Activated gamma-delta T cell treated with Interleukin-2 at 50 U/mL for 16 hours (primary cell): ENCODE data around the gene COQ2.
"Not testable (repeated sequence)": the region's sequence is repeated elsewhere in the genome, so short reads cannot be mapped to it uniquely, and the experiment has no call there.

Experiments used
- DNase-seq: peaks from one replicate; pipeline ENCODE4 v3.0.0-alpha.2; 2020

Gene COQ2

DNA sequence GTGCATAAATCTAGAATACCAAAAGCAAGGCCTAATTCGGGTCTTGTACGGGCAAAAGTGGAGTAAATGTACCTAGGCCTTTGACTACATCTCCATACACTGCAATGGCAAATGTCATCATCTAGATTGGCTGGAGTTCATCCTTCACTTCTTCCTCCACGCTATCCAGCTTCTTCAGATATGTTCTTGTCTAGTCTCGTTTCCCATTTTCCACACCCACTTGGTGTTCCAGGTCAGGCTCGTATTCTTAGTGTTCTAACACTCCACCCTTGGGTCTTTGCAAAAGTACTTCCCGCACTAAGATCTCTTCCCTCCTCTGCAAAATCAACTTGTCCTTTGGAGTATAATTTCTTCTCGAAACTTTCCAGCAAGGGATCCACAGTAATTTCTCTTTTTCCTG lies 1.4 kb downstream of the COQ2 start:
- no peak for DNase-seq

DNA sequence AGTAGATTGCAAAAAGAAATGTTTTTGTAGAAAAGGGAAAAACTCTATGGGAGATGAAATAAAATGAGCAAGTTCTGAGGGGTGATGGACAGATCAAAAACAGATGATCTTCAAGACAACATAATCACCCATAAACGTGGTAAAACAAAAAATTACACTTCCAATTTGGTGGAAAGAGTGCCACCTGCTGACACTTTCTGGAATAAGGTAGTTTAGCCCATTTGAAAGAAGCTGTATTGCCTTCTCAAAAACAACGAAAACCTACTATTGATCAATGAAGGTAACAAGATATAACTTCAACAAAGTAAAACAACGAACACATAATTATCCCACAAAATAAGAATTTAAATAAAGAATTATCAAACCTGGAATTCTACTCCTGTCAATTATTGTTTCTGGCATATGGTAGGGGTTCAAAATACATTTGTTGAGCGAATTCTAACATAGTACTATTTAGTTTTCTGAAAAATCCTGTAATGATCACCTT lies 2.5 kb downstream of the COQ2 start:
- DNase-seq, result peak; percentile 56

DNA sequence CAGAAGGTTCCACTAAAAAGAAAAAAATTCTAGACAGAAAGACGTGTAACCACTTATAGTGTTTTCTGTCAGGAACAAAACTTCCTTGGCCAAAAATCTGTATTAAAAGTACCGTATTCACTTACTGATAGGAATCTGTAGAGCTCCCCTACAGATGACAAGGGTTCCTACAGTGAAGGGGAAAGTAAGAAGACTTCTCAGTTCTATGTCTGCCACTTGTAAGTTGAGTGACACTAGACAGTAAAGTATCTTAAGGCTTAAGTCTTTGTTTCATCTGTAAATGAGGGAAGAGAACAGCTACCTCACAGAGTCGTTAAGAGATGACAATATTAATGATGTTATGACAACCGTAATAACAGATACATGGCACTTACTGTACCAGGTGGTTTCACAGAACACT lies 3.3 kb downstream of the COQ2 start:
- no peak for DNase-seq

DNA sequence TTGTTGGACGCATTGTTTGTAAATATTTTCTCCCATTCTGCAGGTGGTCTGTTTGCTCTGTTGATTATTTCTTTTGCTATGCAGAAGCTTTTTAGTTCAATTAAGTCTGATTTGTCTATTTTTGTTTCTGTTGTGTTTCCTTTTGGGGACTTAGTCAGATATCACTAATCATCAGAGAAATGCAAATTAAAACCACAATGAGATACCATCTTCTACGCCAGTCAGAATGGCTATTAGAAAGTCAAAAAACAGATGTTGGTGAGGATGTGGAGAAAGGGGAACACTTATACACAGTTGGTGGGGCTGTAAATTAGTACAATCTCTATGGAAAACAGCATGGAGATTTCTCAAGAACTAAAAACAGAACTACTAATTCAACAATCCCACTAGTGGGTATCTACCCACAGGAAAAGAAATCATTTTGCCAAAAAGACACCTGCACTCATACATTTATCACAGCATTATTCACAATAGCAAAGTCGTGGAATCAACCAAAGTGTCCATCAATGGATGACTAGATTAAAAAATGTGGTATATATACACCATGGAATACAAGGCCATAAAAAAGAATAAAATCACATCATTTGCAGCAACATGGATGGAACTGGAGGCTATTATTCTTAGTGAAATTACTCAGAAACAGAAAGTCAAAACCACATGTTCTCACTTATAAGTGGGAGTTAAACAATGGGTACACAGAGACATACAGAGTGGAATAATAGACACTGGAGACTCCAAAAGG lies 8.1 kb downstream of the COQ2 start:
- DNase-seq, result no peak

DNA sequence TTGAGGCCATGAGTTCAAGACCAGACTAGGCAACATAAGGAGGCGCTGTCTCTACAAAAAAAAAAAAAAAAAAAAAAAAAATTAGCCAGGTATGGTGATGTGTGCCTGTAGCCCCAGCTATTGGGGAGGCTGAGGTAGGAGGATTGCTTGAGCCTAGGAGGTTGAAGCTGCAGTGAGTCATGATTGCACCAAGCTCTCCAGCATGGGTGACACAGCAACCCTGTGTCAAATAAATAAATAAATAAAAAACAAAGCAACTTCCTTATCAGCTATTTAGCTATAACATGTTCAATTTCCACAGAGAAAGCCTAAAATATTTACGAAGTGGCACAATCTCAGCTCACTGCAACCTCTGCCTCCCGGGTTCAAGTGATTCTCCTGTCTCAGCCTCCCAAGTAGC lies 10.7 kb downstream of the COQ2 start:
- DNase-seq, result not testable (repeated sequence)

DNA sequence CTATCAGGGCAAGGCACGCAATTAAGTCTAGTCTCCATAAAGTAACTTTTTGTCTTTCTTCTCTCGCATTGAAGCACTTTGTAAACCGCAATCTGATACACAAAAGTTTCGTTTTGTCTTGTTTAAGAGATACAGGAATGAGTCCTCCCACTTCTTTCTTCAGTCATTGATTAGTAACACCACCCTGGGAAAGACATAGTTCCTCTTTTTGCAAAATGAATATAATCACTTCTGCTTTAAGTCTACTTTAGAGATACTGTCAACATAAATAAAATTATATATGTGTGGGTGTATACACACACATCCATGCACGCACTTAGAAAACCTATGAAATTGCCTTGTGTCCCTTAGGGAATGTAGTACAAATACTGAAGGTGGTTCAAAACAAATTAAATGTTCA lies 11.7 kb downstream of the COQ2 start:
- DNase-seq, result no peak

DNA sequence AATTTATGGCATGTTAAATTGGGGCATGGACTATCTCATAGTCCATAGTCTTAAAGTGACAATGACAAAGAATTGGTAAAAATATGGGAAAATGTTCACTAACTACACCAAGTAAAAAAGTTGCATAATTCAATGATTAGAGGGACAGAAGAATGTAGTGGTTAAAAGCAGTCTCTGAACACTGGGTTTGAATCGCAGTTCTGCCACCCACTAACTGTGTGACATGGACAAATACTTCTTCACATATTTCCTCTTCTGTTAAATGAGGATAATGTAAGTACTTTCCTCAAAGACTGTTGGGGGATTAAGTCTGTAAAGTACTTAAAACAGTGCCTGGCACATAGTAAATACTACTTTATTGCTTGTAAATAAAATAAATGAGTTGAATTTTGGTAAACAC lies 15.3 kb downstream of the COQ2 start:
- no peak for DNase-seq

DNA sequence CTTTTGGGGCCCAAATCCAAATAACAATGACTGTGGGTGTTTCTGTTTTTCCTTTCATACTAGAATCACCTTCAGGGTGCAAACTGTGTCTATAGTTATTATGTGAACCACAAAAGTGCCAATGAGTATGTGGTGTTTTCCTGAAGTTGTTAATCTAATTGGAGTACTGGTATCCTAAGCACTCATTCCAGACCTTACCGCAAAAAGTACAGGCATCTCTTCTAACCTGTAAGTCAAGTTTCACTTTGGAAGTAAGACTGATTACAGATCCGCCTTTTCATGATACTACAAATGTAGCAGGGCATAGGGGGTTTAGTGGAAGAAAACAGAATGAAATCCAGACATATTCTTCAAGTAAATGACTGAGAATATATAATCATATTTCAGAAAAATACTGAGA lies 16.1 kb downstream of the COQ2 start:
- DNase-seq, result no peak

DNA sequence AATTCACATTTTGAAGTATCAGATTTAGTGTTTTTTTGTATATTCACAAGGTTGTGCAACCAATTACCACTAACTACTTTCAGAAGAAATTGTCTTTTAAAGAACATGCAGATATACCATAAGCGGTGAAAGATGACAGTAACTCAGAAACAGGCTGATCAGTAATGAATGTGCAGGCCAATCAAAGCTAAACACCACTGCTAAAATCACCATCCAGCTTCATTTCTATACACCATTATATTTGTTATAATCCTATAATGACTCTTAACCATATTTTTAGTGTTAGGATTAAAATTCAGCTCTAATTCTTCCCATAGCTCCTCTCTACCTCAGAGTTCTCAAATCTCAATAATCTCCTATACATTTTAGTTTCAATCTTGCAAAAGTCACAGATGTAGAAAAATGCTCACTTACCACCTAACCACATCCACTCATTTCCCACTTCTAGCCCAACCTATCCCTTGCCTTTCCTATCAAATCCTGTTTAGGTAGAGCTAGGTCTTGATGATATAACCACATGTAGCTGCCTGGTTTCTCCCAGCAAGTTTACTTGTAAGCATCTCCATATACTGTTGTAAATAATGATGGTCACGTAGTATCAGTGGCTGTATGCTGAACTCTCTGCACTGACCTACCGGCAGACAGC lies 16.6 kb downstream of the COQ2 start:
- no peak for DNase-seq

DNA sequence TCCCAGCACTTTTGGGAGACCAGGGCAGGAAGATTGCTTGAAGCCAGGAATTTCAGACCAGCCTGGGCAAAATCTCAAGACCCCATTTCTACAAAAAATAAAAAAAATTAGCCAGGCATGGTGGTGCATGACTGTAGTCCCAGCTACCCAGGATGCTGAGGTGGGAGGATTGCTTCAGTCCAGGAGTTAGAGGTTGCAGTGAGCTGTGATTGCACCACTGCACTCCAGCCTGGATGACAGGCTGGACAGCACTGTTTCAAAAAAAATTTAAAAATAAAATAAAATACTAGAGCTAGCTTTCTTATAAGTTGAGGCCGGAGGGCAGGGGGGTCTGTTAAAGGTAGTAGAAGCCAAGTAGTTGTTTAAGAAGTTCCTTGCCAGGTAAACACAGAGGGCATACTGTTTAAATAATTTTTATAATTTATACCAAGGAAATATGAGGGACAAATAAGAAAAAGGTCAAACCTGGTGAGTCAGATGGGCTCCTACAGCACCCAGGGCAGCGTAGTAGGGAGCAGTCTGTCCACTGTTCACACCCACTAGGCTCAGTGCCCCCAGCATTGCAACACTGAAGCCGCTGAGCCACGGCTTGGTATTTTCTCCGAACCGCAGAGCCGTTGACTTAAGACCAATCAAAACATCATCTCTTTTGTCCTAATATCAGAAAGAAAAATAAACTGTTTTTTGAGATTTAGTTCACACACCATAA lies 17.3 kb downstream of the COQ2 start:
- no peak for DNase-seq

DNA sequence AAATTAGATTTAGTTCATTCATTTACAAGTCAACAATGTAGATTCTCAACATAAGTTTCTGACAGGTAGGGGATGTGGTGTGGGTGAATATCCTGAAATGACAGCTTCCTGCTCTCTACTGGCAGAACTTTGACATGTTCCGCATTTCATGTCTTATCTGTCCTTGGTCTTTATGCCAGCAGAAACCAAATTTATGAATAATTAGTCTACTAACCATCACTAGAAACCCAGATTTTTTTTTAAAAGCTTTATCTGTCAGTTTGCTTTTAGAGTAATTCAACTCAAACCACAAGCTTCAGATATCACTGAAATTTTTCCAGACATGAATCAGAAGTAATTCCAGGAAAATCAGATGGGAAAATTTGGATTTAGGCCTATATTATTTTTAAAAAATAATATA lies 17.9 kb downstream of the COQ2 start:
- no peak for DNase-seq

DNA sequence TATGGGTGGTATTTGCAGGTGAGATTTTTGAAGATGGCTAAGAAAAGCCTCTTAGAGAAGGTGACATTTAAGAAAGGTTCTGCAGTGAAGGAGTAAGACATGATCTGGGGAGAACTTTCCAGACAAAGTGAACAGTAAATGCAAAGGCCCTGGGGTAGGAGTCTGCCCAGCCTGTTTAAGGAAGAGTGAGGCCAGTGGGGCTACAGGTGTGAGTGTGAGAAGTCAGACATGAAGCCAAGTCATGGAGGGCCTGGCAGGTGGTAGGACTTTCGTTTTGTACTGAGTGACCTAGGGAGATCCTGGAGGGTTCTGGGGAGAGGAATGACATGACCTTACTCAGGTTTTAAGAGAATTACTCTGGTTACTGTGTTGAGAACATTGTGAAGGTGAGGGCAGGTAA lies 21.5 kb downstream of the COQ2 start:
- no peak for DNase-seq

DNA sequence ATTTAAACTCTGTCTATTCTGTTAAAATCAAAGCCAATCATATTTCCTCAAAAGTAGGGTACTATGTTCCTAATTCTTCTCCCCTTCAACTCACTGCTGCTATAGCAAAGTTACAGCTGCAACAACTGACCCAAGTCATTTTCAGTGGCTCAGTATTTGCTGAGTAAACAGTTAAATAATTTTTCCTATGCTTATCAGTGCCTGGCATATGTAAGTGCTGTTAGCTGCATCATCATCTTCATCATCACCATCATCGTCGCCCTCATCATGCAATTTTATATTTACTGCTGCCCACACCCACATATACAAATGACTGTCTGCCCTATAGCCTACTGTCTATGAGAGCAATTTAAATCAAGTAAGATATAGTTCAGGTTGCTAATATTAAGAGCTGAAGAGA lies 21.9 kb downstream of the COQ2 start:
- DNase-seq, result no peak

DNA sequence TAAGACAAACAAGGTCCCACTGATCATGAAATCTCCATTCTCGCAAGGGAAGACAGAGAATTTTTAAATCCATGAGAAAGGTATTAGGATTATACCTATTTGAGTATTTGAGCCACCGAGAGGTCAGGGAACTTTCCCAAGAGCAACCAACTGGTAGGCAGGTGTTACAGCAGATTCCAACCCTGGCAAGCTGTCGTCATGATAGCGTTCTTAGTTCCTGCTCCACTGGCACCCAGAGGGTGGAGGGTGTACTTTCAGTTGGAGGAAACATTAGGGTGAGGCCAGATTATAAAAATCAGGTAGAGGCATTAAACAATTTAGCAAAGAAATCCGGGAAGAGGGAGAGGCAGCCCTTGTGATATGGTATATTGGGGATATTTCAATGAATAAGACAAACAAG lies 23.3 kb downstream of the COQ2 start:
- DNase-seq, result no peak

DNA sequence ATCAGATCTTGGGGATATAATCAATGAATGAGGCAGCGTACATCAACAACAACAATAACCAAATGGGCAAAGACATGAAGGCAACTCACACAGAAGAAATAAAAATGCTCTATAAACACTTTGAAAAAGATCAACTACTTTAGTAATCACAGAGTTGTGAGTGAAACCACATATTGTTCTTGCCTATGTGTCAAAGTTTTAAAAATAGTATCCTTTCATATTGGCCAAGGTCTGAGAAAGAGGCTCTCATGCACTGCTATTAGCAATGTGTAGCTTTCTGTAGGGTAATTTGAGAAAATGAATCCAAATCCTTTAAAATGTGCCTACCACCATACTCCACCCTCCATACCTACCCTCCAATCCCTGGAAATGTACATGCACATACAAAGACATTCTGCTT lies 25.0 kb downstream of the COQ2 start:
- no peak for DNase-seq

DNA sequence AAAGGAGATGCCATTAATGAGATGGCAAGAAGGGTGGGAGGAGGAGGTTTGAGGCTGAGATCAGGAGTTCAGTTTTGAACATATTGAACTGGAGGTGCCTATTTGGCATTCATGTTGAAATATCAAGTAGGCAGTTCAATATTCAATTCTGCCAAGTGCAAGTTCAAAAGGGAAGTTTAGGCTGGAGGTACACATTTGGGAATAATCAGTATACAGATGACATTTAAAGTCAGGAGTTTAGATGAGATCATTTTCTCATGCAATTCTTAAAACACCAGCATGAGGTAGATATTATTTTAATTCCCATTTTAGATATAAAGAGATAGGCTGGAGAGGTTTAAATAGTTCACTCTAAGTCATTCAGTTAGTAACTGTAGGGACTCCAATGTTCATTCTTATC lies 26.1 kb downstream of the COQ2 start:
- no peak for DNase-seq

DNA sequence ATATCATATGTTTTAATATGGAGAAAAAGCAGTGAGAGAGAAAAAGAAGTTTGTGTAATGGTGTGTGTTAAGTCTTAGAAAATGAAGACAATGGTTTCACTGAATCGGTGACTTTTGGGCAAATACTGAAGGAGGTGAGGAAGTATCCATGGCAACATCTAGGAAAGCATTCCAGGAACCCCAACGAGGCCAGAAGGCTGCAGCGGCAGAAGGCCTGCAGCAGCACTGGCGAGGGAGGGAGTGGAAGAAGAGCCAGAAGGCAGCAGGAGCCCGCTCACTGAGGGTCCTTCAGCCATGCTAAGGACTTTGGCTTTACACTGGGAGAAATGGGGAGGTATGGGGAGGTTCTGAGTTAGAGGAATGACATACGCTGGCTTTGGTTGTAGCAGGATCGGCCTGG lies 26.8 kb downstream of the COQ2 start:
- DNase-seq, result no peak

DNA sequence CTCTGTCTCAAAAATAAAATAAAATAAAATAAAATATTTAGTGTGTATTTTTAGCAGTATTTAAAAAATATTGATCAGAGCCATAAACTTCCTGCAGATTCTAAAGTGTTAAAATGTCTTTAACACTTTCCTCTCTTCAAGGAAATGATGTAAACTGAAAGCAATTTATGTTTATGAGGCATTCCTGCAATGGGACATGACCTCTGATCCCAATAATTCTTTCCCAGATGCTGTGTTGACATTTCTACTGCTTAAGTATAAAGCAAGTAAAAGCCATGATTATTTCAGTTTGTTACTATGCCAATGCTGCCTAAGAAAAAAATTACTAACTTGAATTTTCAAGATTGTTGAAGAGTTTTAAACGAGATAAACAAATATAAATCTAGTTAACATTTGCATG lies 29.0 kb downstream of the COQ2 start:
- no peak for DNase-seq

DNA sequence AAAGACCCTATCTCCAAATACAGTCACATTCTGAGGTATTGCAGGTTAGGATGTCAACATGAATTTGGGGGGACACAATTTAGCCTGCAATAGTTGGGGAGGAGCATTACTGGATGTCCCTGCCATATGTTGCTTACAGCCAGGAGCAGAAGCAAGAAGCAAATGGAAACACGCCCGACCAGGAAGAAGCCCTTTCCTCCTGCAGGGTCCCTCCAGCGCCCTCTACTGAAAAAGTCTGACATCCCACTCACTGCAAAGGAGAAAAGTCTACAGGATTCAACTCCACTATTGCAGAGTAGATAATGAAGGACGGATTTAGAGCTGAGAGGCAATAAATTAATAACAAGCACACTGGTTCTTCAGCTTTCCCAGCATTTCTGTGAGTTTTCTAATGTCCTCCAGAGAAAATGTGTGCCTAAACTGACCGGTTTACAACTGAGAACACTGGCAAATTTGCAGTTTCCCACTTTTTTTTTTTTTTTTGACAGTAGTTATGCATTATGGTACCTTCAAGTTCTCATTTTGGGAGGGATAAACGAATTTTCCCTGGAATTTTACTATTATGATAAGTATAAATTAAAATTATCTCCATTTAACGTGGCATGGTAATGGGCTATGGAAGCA lies 31.7 kb downstream of the COQ2 start:
- DNase-seq, result peak; percentile 71

DNA sequence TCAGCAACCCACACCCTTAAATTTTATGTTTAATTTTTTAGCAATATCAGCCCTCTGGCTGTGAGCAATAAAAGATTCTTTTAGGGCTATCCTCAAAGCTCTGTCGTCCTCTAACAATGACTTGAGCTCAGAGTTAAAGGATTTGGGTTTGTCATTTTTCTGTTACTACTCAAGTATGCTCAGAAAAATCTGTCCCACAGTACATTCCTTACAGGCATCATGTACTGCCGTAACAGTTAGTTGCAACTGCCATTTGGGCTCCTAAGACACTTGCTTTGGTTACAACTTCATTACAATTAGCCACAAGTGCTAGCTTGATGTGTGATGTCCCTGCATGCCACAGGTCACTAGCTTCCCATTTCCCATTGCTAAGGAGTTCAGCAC lies 33.2 kb downstream of the COQ2 start:
- DNase-seq, result no peak

DNA sequence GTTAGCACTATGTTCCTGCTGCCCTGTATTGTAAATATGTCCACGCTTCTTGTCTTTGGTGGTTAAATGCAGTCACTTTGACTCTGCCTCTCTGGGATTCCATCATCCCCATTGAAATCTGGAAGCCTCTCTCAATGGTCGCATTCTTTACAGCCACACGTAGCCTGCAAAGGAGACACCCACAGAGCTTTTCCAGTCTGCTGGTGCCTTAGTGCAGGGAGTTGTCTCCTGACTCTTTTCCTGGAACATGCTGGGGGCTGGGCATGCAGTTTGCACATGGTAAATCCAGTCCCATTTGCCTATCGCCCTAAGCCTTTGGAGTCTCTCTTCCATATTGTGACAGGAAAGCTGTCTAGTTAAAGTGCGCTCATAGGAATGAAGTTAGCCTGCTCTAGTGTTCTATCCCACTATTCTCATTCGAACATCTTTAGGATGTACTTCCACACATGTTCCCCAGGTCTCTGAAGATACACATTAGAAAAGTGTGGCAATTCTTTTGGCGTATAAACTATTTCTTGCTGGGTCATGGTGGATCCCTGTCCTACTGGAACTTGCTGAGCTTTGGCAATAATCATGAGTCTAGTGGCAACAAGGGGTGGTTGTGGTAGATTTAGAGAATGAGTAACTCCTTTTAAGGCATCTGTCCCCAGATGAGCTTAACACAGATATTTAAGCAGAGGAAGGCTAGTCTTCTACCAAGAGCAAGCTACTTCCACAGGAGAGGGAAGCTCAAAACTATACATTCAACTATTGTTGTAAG lies 33.7 kb downstream of the COQ2 start:
- DNase-seq, result no peak

DNA sequence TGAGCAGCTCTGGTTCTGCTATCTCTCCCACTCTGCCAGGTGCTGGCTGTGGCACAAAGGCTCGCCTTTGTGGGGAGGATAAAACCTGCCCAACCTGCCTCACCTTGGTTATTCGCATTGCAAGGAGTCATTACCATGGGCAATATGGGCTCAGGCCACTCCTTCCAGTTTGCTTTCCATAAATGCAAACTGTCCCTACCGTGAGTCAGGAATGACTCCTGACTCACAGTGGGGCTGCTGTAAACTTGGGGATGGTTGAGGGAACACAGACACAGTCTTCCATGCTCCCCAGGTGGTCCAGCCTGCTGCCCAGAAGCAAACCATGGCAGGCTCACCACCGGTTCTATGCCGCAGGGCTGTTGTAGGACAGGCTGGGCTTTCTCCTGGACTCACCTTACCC lies 36.1 kb downstream of the COQ2 start:
- DNase-seq, result no peak
